Hepatocyte (in vitro differentiated cells): Measurements from ENCODE around the gene KMT2A.

ENCODE experiments used
- EZH2phosphoT487 ChIP-seq: fragments of 200-600 bp; sonication (generic); IDR thresholded peaks from one replicate; pipeline ENCODE4 v1.6.1; 2018; ENCODE audit warnings: antibody characterized with exemption, mild to moderate bottlenecking, low read depth, moderate library complexity; ENCODE audit not compliant: unreplicated experiment, severe bottlenecking
- TF ChIP-seq, protein P1 (sequence below): fragments of 200-600 bp; sonication (generic); IDR thresholded peaks from 2 replicates; pipeline ENCODE4 v1.5.1; 2016; ENCODE audit warnings: antibody characterized with exemption, mild to moderate bottlenecking; ENCODE audit not compliant: poor library complexity

DNA sequence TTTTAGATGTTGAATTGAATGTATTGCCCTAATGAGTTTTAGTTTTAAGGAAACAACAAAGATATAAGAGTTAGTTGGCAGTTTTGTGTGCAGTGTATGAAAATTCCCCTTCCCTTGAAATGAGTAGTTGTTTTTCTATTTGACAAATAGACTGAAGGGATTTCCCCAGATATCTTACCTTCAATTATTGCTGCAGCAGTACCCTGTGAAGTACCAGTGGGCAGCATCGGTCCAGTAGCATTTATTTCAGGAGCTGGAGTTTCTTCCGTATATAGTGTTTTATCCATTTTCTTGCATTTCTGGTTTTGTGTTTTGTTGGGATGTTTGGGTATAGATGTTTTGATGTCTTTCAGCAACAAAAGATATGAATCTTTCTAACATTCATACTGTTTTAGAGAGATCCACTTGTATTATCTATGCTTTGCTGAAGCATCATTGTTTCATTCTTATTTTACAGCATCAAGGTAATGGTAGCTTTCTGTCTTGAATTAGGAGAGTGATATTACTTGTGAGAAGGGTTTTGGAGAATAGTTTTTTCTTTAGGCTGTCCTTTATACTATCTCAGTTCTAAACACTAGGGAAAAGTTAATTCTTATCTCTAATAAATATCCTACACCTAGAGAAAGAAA lies 7.4 kb downstream of the KMT2A start:
- TF ChIP-seq EZH2phosphoT487: no peak
- TF ChIP-seq, protein P1, sequence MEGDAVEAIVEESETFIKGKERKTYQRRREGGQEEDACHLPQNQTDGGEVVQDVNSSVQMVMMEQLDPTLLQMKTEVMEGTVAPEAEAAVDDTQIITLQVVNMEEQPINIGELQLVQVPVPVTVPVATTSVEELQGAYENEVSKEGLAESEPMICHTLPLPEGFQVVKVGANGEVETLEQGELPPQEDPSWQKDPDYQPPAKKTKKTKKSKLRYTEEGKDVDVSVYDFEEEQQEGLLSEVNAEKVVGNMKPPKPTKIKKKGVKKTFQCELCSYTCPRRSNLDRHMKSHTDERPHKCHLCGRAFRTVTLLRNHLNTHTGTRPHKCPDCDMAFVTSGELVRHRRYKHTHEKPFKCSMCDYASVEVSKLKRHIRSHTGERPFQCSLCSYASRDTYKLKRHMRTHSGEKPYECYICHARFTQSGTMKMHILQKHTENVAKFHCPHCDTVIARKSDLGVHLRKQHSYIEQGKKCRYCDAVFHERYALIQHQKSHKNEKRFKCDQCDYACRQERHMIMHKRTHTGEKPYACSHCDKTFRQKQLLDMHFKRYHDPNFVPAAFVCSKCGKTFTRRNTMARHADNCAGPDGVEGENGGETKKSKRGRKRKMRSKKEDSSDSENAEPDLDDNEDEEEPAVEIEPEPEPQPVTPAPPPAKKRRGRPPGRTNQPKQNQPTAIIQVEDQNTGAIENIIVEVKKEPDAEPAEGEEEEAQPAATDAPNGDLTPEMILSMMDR: no peak
